ENCODE results near the gene PFKP. TPM values are rescaled to one million over a fixed set of nuclear protein-coding genes. Genes with fewer than 3 reads are reported as not detected.

Gene PFKP
- total RNA-seq, 1 donor from 2014 or later, result 361 TPM

- H3K36me3 ChIP-seq (ENCODE audit: insufficient read depth, low read length), result no peaks in the 10 kb centered on the region
- no peak overlapping the region for H2AFZ ChIP-seq (ENCODE audit: low read depth, low read length)
- no peak overlapping the region for H3K9ac ChIP-seq (ENCODE audit: low read length)
- H3K27ac ChIP-seq (ENCODE audit: low read depth, low read length), result no peak overlapping the region
- DNase-seq (ENCODE audit: low read depth), result no peak
- H3K4me3 Mint-ChIP-seq (ENCODE audit: unreplicated experiment), result no peak overlapping the region
- no peaks in the 10 kb centered on the region for H3K4me1 Mint-ChIP-seq (ENCODE audit: low read depth, unreplicated experiment)
- H3K36me3 Mint-ChIP-seq (ENCODE audit: low read depth, unreplicated experiment), result no peaks in the 10 kb centered on the region
- no peaks in the 10 kb centered on the region for H4K20me1 ChIP-seq (ENCODE audit: insufficient read depth, low read length)
- H3K27me3 Mint-ChIP-seq (ENCODE audit: low read depth, unreplicated experiment), result peaks cover 2% of the 10 kb centered on the region
- H3K9me3 ChIP-seq (ENCODE audit: insufficient read depth, low read depth, low read length), result no peaks in the 10 kb centered on the region
- no peak for FAIRE-seq
- H3K4me2 ChIP-seq (ENCODE audit: low read length), result no peak overlapping the region
- no peak overlapping the region for H3K27ac Mint-ChIP-seq (ENCODE audit: unreplicated experiment)
- H3K79me2 ChIP-seq (ENCODE audit: insufficient read depth, low read length), result no peaks in the 10 kb centered on the region
- no peak overlapping the region for H3K4me3 ChIP-seq (ENCODE audit: insufficient read depth, low read depth, low read length)
- H3K4me1 ChIP-seq (ENCODE audit: insufficient read depth, low read length), result no peaks in the 10 kb centered on the region
- no peak for TF ChIP-seq EZH2 (IDR thresholded peaks at IDR 0.05; ENCODE audit: insufficient read depth, low read length)
- TF ChIP-seq CTCF (IDR thresholded peaks at IDR 0.05; ENCODE audit: insufficient read depth, low read depth, low read length), result no peak
- peaks cover 8% of the 10 kb centered on the region for H3K27me3 ChIP-seq (ENCODE audit: insufficient read depth, low read length)
- peaks cover 3% of the 10 kb centered on the region for H3K9me3 Mint-ChIP-seq (ENCODE audit: unreplicated experiment)
These were observed 113.1 kb downstream of the PFKP start for GRCh38 chr10:3180355-3181025.

- no peak for FAIRE-seq
- Histone ChIP-seq H3K4me2 (ENCODE audit: low read length) (no peak overlapping the region), H3K4me1 (ENCODE audit: insufficient read depth, low read length) (no peaks in the 10 kb centered on the region), H3K4me3 (ENCODE audit: insufficient read depth, low read depth, low read length) (no peak overlapping the region), H3K36me3 (ENCODE audit: insufficient read depth, low read length) (no peaks in the 10 kb centered on the region), H3K9ac (ENCODE audit: low read length) (no peak overlapping the region), H4K20me1 (ENCODE audit: insufficient read depth, low read length) (no peaks in the 10 kb centered on the region), H2AFZ (ENCODE audit: low read depth, low read length) (no peak overlapping the region), H3K9me3 (ENCODE audit: insufficient read depth, low read depth, low read length) (no peaks in the 10 kb centered on the region), H3K79me2 (ENCODE audit: insufficient read depth, low read length) (no peaks in the 10 kb centered on the region), H3K27me3 (ENCODE audit: insufficient read depth, low read length) (peaks cover 8% of the 10 kb centered on the region), H3K27ac (ENCODE audit: low read depth, low read length) (no peak overlapping the region)
- DNase-seq (ENCODE audit: low read depth), result no peak
- Mint-ChIP-seq H3K4me3 (ENCODE audit: unreplicated experiment) (no peak overlapping the region), H3K36me3 (ENCODE audit: low read depth, unreplicated experiment) (no peaks in the 10 kb centered on the region), H3K27me3 (ENCODE audit: low read depth, unreplicated experiment) (peaks cover 10% of the 10 kb centered on the region), H3K27ac (ENCODE audit: unreplicated experiment) (no peak overlapping the region), H3K9me3 (ENCODE audit: unreplicated experiment) (peaks cover 3% of the 10 kb centered on the region), H3K4me1 (ENCODE audit: low read depth, unreplicated experiment) (no peaks in the 10 kb centered on the region)
- TF ChIP-seq EZH2 (IDR thresholded peaks at IDR 0.05; ENCODE audit: insufficient read depth, low read length) (no peak), CTCF (IDR thresholded peaks at IDR 0.05; ENCODE audit: insufficient read depth, low read depth, low read length) (no peak)
These were observed 118.0 kb downstream of the PFKP start for GRCh38 chr10:3185386-3185785.

- no peak for FAIRE-seq
- no peak overlapping the region for H3K27ac ChIP-seq (ENCODE audit: low read depth, low read length)
These were observed 119.0 kb downstream of the PFKP start for GRCh38 chr10:3186368-3186767.

More at GRCh38 chr10:3186368-3186767, 119.0 kb downstream of the PFKP start:
- Histone ChIP-seq H3K79me2 (ENCODE audit: insufficient read depth, low read length) (no peaks in the 10 kb centered on the region), H4K20me1 (ENCODE audit: insufficient read depth, low read length) (no peaks in the 10 kb centered on the region), H3K4me2 (ENCODE audit: low read length) (no peak overlapping the region), H2AFZ (ENCODE audit: low read depth, low read length) (no peak overlapping the region), H3K36me3 (ENCODE audit: insufficient read depth, low read length) (no peaks in the 10 kb centered on the region), H3K9me3 (ENCODE audit: insufficient read depth, low read depth, low read length) (no peaks in the 10 kb centered on the region), H3K9ac (ENCODE audit: low read length) (no peak overlapping the region), H3K27me3 (ENCODE audit: insufficient read depth, low read length) (peaks cover 8% of the 10 kb centered on the region), H3K4me1 (ENCODE audit: insufficient read depth, low read length) (no peaks in the 10 kb centered on the region), H3K4me3 (ENCODE audit: insufficient read depth, low read depth, low read length) (no peak overlapping the region)
- no peak for TF ChIP-seq CTCF (IDR thresholded peaks at IDR 0.05; ENCODE audit: insufficient read depth, low read depth, low read length)
- TF ChIP-seq EZH2 (IDR thresholded peaks at IDR 0.05; ENCODE audit: insufficient read depth, low read length), result no peak
- no peaks in the 10 kb centered on the region for H3K4me1 Mint-ChIP-seq (ENCODE audit: low read depth, unreplicated experiment)
- H3K27ac Mint-ChIP-seq (ENCODE audit: unreplicated experiment), result no peak overlapping the region
- peaks cover 10% of the 10 kb centered on the region for H3K27me3 Mint-ChIP-seq (ENCODE audit: low read depth, unreplicated experiment)
- DNase-seq (ENCODE audit: low read depth), result no peak
- H3K36me3 Mint-ChIP-seq (ENCODE audit: low read depth, unreplicated experiment), result no peaks in the 10 kb centered on the region
- H3K9me3 Mint-ChIP-seq (ENCODE audit: unreplicated experiment), result peaks cover 3% of the 10 kb centered on the region
- no peak overlapping the region for H3K4me3 Mint-ChIP-seq (ENCODE audit: unreplicated experiment)

Measured in astrocyte (in vitro differentiated cells and primary cell).